22Rv1 (cell line): ENCODE results near the gene RBBP9.

Experiments
- ZFX ChIP-seq: fragments of 450-650 bp; IDR thresholded peaks from 2 replicates; pipeline ENCODE4 v1.6.1; 2017; ENCODE audit warnings: antibody characterized with exemption, borderline replicate concordance
- TF ChIP-seq, protein P1 (sequence below): fragments of 450-650 bp; IDR thresholded peaks from 2 replicates; pipeline ENCODE4 v1.5.1; 2017; ENCODE audit warnings: mild to moderate bottlenecking

- TF ChIP-seq, protein P1, sequence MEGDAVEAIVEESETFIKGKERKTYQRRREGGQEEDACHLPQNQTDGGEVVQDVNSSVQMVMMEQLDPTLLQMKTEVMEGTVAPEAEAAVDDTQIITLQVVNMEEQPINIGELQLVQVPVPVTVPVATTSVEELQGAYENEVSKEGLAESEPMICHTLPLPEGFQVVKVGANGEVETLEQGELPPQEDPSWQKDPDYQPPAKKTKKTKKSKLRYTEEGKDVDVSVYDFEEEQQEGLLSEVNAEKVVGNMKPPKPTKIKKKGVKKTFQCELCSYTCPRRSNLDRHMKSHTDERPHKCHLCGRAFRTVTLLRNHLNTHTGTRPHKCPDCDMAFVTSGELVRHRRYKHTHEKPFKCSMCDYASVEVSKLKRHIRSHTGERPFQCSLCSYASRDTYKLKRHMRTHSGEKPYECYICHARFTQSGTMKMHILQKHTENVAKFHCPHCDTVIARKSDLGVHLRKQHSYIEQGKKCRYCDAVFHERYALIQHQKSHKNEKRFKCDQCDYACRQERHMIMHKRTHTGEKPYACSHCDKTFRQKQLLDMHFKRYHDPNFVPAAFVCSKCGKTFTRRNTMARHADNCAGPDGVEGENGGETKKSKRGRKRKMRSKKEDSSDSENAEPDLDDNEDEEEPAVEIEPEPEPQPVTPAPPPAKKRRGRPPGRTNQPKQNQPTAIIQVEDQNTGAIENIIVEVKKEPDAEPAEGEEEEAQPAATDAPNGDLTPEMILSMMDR: no peak
- TF ChIP-seq ZFX: no peak
Observed at GRCh38 chr20:18466894-18467730, 29.9 kb downstream of the RBBP9 start, which contains the start of the genes DZANK1 and POLR3F.
